Panc1 (cell line): ENCODE measurements around the gene USH1C.

Source experiments
- CTCF ChIP-seq: fragments of 450-650 bp; IDR thresholded peaks from 2 replicates; pipeline ENCODE4 v1.5.1; 2017; ENCODE audit warnings: mild to moderate bottlenecking
- POLR2AphosphoS5 ChIP-seq: IDR thresholded peaks from 2 replicates; pipeline ENCODE4 v1.6.1; 2012; ENCODE audit warnings: mild to moderate bottlenecking, low read depth, low read length, moderate library complexity
- TCF7L2 ChIP-seq: IDR thresholded peaks from 2 replicates; pipeline ENCODE4 v1.6.1; 2011; ENCODE audit warnings: mild to moderate bottlenecking, low read depth, low read length, inconsistent platforms

GRCh38 chr11:17478070-17478469 lies 66.1 kb downstream of the USH1C start:
- TF ChIP-seq CTCF (no peak), TCF7L2 (no peak), POLR2AphosphoS5 (no peak)
